HL-60/S4 treated with retinoic acid at 250 ng/mL for 4 days and 3 days (cell line): ENCODE results near the gene ZBTB20.

Experiments
- in situ Hi-C: fragments of 300-500 bp; cut with MboI; formaldehyde crosslinking; loops from 2 replicates; pipeline ENCODE4 v1.7.0; 2022; ENCODE audit warnings: low sequenced_read_pairs

The ZBTB20 gene

GRCh38 chr3:115022835-115023398 lies 124.2 kb downstream of the ZBTB20 start:
- in situ Hi-C loops: no loop called here

DNA sequence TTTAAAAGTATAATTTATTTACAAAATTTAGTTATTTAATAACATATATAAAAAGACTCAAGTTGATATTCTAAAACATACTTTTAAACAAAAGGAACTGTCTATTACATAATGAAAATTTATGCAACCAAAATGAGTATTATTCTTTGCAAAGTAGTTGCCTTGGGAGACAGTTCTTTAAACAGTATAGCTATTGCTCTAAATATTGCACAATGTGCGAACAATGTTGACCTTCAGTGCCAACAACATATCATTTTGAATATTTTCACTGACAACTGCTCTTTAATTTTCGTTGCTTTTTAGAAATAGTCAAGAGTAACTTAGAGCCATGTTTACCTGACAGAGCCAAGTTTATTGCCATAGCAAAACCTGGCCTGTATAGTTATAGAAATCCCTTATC lies 124.9 kb downstream of the ZBTB20 start:
- in situ Hi-C loops: no loop called here

DNA sequence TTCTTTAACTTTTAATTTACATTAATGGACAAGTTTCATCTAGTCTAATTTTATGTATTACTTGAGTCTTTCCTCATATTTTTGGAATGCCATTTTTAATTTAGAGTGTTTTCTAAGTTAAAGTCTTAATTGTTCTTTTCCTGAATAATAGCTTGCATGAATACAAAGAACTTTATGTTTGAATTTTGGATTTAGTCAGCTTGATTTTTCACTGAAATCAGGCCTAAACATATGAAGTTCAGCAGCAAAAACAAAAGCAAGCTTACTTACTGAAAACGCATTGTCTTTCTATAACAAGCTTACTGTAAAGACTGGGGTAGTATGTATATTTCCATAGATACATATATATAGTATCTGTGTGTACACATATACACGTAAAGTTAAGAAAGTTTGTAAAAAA lies 126.0 kb downstream of the ZBTB20 start:
- in situ Hi-C loops: no loop called here

DNA sequence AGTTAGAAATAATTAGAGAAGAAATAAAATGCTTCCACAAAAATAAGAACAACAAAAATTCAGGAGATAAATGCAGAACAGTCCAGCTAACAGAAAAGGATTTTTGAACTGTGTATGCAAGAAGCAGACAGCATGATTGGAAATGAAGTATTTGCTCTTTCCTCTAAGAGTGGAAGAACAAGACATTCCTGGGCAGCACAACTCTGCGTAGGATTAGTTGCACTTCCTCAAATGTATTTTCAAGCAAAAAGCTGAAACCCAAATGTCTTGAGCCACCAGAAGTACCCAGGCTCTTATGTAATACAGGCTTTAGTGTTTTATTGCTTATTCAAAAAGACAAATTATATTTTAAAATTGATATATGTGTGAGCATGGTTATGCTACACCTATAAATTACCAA lies 127.2 kb downstream of the ZBTB20 start:
- in situ Hi-C loops: no loop called here

GRCh38 chr3:115018694-115019093 lies 128.4 kb downstream of the ZBTB20 start:
- in situ Hi-C loops: no loop called here

- in situ Hi-C loops: no loop called here
Observed at GRCh38 chr3:115007966-115008365, 139.1 kb downstream of the ZBTB20 start.

DNA sequence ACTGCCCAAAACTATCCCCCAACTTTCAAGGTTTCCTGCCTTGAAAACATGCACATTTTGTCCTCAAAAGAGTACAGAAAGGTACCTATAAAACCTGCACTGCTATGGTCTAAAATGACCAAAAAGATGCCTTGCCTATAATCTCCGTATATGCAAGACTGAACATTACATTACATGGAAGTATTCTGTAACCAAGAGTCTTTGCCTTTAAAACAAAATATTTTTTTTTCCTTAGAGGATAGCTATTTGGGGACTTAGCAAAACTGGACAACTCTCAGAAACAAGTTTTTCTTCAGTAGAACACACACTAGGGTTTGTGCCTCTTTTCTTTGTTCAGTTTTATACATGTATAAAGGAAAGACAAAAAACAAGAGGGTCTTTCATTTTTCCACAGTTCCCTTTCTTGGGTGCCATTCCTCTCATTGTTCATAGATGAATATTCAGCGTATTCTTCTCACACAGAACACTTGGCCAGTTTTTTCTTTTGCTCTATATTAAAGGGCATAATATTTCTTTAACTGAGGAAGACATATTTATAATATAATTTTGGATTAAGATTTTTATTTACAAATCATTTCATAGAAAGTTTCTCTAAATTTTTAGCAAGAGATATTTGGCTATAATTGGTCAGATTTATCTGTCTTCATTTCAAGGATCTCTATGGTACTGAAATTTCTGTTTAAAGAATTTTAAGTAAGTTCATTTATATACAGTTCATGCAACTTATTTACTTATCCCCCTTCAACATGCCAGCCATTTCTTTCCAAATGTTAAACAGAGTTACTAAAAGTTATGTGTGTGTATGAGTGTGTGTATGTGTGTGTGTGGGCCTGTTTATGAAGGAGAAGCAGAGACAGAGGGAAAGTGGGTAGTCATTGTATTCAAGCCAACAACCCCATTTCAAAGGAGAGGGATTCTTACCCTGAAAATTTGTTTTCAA lies 142.6 kb downstream of the ZBTB20 start:
- in situ Hi-C loops: no loop called here

GRCh38 chr3:114998971-114999579 lies 148.0 kb downstream of the ZBTB20 start:
- in situ Hi-C loops: no loop called here

DNA sequence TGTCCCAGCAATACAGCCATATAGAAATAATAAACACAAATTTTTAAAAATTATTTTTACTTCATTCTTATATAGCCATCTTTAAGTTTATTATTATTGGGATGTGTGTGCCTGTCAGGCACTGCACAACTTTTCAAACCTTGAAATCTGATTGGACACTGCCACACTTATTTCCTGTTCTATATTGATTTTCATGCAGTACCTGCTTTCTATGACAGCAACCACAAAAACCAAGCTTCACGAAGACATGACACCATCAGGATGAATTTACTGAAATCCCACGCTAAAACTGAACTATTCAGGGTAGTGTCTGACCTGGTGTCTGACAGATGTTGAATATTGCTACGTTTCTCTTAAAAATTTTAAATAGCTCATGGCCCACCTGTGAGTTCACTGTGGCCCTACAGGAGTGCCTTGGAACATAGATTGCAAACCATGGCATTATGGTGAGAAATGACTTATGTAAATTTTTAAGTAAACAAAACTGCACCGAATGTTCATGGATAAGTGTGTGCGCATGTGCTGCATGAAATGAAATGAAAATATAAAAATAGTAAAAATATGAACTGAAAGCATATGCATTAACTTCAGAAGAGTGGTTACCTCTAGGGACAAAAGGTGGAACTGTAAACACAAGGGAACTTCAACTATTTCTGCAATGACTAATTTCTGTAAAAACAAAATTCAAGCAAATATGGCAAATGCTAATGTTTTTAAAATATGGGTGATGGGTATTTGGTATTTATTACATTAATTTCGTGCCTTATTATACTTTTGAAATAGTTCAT lies 152.3 kb downstream of the ZBTB20 start:
- in situ Hi-C loops: no loop called here

GRCh38 chr3:114985776-114986175 lies 161.3 kb downstream of the ZBTB20 start:
- in situ Hi-C loops: no loop called here

GRCh38 chr3:114983248-114983647 lies 163.8 kb downstream of the ZBTB20 start:
- in situ Hi-C loops: no loop called here

- in situ Hi-C loops: no loop called here
Observed at GRCh38 chr3:114974387-114974786, 172.7 kb downstream of the ZBTB20 start.

DNA sequence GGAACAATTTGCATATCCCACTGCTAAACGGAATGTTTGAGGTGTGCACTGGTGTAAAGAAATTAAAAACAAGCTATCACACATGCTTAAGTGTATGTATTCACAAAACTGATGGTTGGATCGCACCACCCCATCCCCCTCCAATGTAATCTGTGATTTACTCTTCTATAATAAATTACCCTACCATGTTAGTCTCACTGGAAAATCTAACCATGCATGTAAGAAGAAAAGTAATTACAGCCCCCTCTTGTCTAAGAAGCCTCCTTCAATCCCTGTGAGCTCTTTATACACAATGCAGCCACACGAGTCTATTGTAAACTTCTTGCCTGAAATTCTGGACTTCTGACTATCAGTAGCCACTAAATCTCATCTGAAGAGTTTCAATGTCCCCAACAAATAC lies 173.6 kb downstream of the ZBTB20 start:
- in situ Hi-C loops: no loop called here

GRCh38 chr3:114967168-114967567 lies 179.9 kb downstream of the ZBTB20 start:
- in situ Hi-C loops: no loop called here

GRCh38 chr3:114962189-114962588 lies 184.9 kb downstream of the ZBTB20 start:
- in situ Hi-C loops: no loop called here

GRCh38 chr3:114958930-114959329 lies 188.2 kb downstream of the ZBTB20 start:
- in situ Hi-C loops: no loop called here

- in situ Hi-C loops: no loop called here
Observed at GRCh38 chr3:114953800-114954199, 193.3 kb downstream of the ZBTB20 start.

GRCh38 chr3:114953215-114953799 lies 193.8 kb downstream of the ZBTB20 start:
- in situ Hi-C loops: no loop called here

DNA sequence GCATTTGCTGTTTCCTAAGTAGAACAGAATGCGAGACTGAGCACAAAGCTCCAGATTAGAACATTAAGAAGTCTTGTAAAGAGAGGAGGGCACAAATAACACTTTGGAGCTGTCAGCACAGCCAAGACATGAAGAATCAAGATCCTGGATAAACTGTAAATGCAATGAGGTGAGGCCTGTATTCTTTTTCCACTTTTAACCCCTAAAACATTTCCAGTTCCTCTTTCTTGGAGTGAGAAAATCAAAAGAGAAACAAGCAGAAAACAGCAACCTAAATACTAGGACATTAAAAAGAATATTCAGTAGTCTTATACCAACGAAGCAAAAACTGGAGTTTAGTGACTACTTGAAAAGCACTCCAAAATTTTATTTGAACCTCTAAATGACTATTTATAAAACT lies 204.3 kb downstream of the ZBTB20 start:
- in situ Hi-C loops: no loop called here

DNA sequence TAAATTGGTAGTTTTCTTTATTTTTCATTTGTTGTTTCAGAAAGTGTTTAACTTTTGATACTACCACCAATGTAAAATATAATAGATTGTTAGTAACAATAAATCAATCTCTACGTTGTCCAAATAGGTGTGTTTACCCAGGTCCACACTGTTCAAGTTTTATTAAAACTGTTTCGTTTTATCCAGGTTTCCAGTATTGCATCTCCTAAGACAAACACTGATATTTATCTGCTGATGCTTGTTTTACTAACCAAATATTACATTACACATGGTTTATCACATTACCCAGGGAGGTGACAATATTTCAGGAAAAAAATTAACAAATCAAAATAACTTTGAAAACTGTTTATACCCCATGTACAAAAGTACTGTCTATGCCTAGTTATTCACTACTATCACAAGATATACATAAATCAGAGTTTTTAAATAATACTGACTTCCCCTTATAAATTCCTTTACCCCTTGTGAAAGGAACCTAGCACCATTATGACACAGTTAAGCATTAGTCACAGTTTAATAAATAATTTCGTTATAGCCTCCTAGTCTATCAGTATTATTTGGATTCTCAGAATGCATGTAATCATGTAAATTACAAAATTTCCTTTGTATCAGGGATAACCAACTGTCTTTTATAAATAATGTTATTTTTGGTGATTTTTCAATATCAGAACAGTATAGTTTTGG lies 205.3 kb downstream of the ZBTB20 start:
- in situ Hi-C loops: no loop called here
